Measurements from ENCODE around the gene NFKBIZ.

- TF ChIP-seq TAF1 (IDR thresholded peaks at IDR 0.05; ENCODE audit: low read depth), result no peak
- no peak for TF ChIP-seq CEBPB (IDR thresholded peaks at IDR 0.05)
- TF ChIP-seq CREB1 (IDR thresholded peaks at IDR 0.05; ENCODE audit: low read depth), result no peak
Observed at GRCh38 chr3:101884776-101885175, 35.5 kb downstream of the NFKBIZ start.
